ENCODE results near the gene TAAR8. TPM values are rescaled to one million over a fixed set of nuclear protein-coding genes. Genes with fewer than 3 reads are reported as not detected.

The TAAR8 gene
- total RNA-seq, 1 donor from 2014 or later: not detected

DNA sequence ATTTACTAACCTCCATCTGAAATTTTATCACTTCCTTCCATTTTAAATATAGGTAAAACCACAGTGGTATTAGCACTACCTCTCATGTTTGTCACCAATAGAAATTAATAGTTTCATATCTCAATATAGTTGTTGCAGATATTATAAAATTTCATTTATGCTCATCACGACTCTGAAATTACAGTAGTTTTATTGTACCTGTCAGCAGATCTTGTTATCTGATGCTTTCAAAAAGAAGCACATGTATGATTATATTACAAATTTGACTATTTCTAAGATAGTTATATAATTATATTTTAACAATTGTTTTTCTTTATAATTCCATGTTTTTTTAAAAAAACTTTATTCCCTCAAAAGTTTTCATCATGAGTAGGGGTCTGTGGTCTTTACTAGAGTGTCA is 32.2 kb downstream of the TAAR8 start:
- ChIA-PET POLR2A (no interaction called here), CTCF (no interaction called here)
- Mint-ChIP-seq H3K4me3 (no peak overlapping the region), H3K27ac (no peak overlapping the region), H3K27me3 (peaks cover 17% of the 10 kb centered on the region), H3K36me3 (ENCODE audit: low read depth) (no peaks in the 10 kb centered on the region), H3K4me1 (no peaks in the 10 kb centered on the region), H3K9me3 (peaks cover 2% of the 10 kb centered on the region)
- no peak for DNase-seq
- TF ChIP-seq, protein P1, sequence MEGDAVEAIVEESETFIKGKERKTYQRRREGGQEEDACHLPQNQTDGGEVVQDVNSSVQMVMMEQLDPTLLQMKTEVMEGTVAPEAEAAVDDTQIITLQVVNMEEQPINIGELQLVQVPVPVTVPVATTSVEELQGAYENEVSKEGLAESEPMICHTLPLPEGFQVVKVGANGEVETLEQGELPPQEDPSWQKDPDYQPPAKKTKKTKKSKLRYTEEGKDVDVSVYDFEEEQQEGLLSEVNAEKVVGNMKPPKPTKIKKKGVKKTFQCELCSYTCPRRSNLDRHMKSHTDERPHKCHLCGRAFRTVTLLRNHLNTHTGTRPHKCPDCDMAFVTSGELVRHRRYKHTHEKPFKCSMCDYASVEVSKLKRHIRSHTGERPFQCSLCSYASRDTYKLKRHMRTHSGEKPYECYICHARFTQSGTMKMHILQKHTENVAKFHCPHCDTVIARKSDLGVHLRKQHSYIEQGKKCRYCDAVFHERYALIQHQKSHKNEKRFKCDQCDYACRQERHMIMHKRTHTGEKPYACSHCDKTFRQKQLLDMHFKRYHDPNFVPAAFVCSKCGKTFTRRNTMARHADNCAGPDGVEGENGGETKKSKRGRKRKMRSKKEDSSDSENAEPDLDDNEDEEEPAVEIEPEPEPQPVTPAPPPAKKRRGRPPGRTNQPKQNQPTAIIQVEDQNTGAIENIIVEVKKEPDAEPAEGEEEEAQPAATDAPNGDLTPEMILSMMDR (IDR thresholded peaks at IDR 0.05): no peak
- ATAC-seq (ENCODE audit: low read depth): no peak
- intact Hi-C loops (cut with micrococcal nuclease): no loop called here

DNA sequence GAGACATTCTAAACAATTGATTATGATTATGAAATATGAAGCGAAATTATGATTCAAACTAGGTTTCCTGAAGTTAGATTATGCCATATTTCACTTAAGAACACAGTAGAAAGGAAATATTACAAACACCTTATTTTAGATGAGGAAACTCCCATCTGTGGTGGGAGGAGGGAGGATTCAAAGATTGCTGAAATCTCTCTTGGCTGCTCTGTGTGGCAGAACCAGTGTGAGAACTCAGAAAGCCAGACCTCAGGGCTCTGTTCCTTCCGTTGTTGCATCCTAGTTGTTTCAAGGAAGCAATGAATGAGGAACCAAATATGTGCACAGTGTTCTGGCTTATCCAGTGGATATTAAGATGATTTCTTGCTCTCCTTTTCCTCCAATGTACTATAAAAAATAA is 35.0 kb downstream of the TAAR8 start:
- Mint-ChIP-seq H3K27me3 (peaks cover 12% of the 10 kb centered on the region), H3K36me3 (ENCODE audit: low read depth) (no peaks in the 10 kb centered on the region)
- no peak for DNase-seq

DNA sequence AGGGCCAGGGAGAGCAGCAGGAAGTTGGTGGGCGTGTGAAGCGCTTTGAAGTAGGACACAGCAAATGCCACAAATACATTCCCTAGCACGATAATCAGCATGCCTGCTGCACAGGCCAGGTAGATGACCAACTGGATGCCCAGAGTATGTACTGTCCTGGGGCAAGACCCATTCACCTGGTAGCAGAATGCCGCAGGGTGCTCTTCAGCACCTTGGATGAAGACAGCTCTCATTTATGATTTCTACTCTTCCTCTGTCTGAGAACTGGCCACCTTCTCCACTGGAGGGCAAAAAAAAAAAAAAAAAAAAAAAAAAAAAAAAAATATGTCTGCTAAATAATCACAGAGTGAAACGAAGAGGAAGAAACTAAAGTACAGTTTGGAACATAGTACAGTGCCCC is 37.0 kb downstream of the TAAR8 start, which contains the start of gene TAAR5:
TAAR5 (minus strand) TSS at position 288 of the 400 bp plus-strand sequence; CDS start at position 233, 55 bp downstream.
- TF ChIP-seq, protein P1 (IDR thresholded peaks at IDR 0.05): no peak
- no peaks in the 10 kb centered on the region for H3K9me3 Mint-ChIP-seq
- intact Hi-C loops (cut with micrococcal nuclease): no loop called here
- ChIA-PET CTCF (no interaction called here), POLR2A (no interaction called here)
- DNase-seq (no peak), ATAC-seq (ENCODE audit: low read depth) (no peak)
- no peak within 1 kb of the TSS for H3K4me3 Mint-ChIP-seq
- no peaks in the 10 kb centered on the region for H3K4me1 Mint-ChIP-seq
- H3K27me3 Mint-ChIP-seq: peaks cover 10% of the 10 kb centered on the region
- no peak within 1 kb of the TSS for H3K27ac Mint-ChIP-seq
- no peaks in the 10 kb centered on the region for H3K36me3 Mint-ChIP-seq (ENCODE audit: low read depth)

More for the DNA sequence above, 35.0 kb downstream of the TAAR8 start:
- Mint-ChIP-seq H3K27ac (no peak overlapping the region), H3K9me3 (no peaks in the 10 kb centered on the region), H3K4me1 (no peaks in the 10 kb centered on the region), H3K4me3 (no peak overlapping the region)
- ATAC-seq (ENCODE audit: low read depth): no peak
- TF ChIP-seq, protein P1 (IDR thresholded peaks at IDR 0.05): no peak
- intact Hi-C loops (cut with micrococcal nuclease): no loop called here
- CTCF ChIA-PET: no interaction called here
- POLR2A ChIA-PET: no interaction called here

DNA sequence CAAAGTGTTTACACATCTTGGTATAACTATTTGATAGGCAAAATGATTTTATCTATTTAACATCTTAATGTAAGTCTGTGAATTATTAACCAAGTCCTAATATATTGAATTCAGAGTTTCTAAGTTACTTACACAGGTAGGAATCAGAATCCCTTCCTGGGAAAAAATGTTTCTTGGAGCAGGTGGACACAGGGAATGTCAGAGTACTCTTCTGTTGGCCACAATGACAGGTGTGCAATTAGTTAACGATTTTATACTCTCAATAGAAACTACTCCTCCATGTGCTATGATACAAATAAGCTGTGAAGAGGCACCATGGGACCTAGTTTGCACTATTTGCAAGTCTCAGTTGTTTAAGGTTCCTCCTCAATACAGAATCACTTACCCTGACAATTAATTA is 37.9 kb downstream of the TAAR8 start:
- no peak overlapping the region for H3K4me3 Mint-ChIP-seq
- DNase-seq: no peak
- peaks cover 9% of the 10 kb centered on the region for H3K27me3 Mint-ChIP-seq
- no peak for ATAC-seq (ENCODE audit: low read depth)
- POLR2A ChIA-PET: no interaction called here
- no peaks in the 10 kb centered on the region for H3K4me1 Mint-ChIP-seq
- CTCF ChIA-PET: no interaction called here
- no peaks in the 10 kb centered on the region for H3K36me3 Mint-ChIP-seq (ENCODE audit: low read depth)
- intact Hi-C loops (cut with micrococcal nuclease): no loop called here
- TF ChIP-seq, protein P1 (IDR thresholded peaks at IDR 0.05): no peak
- H3K27ac Mint-ChIP-seq: no peak overlapping the region
- H3K9me3 Mint-ChIP-seq: no peaks in the 10 kb centered on the region

DNA sequence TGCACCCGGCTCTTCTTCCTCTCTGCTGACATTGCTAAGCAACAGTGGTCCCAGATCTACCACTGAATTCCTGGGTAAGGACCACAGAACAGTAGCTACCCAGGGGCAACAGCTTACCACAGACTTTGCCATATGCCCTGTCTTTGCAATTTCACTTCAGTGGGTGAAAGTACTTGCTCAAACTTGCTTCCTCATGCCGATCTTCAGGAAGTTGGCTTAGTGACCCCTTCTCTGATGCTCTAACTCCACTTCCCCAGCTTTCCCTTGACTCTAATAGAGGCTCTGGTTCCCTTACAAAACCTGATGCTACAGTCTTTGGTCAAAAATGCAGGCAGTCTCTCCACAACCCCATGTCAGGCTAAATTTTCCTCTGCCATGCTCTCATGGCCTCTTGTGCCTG is 40.4 kb downstream of the TAAR8 start:
- H3K4me1 Mint-ChIP-seq: no peaks in the 10 kb centered on the region
- ATAC-seq (ENCODE audit: low read depth): no peak
- no peaks in the 10 kb centered on the region for H3K9me3 Mint-ChIP-seq
- TF ChIP-seq, protein P1 (IDR thresholded peaks at IDR 0.05): no peak
- H3K36me3 Mint-ChIP-seq (ENCODE audit: low read depth): no peaks in the 10 kb centered on the region
- ChIA-PET CTCF (no interaction called here), POLR2A (no interaction called here)
- peaks cover 14% of the 10 kb centered on the region for H3K27me3 Mint-ChIP-seq
- no peak overlapping the region for H3K4me3 Mint-ChIP-seq
- H3K27ac Mint-ChIP-seq: no peak overlapping the region
- DNase-seq: no peak
- intact Hi-C loops (cut with micrococcal nuclease): no loop called here

All from activated B cell treated with CpG ODN at 0.5 μM for 24 hours (primary cell).